Uterus (tissue), 2 donors: ENCODE measurements around the gene TECPR1.

ENCODE experiments used
- POLR2A ChIP-seq, 2 donors: fragments of 450-650 bp; IDR thresholded peaks; one replicate each; pipeline ENCODE4 v1.6.1; 2016; ENCODE audit warnings: antibody characterized with exemption in 2 of 2, mild to moderate bottlenecking in 1 of 2, moderate library complexity in 1 of 2
- TF ChIP-seq, protein P1 (sequence below), 4 experiments: fragments of 200-600 bp in 2 of 4; fragments of 450-650 bp in 2 of 4; sonication (generic) in 2 of 4; IDR thresholded peaks; one replicate each; pipeline ENCODE4 v1.5.1; 2016 to 2019; ENCODE audit warnings: antibody characterized with exemption in 4 of 4, mild to moderate bottlenecking in 2 of 4, moderate library complexity in 1 of 4

- TF ChIP-seq, protein P1, sequence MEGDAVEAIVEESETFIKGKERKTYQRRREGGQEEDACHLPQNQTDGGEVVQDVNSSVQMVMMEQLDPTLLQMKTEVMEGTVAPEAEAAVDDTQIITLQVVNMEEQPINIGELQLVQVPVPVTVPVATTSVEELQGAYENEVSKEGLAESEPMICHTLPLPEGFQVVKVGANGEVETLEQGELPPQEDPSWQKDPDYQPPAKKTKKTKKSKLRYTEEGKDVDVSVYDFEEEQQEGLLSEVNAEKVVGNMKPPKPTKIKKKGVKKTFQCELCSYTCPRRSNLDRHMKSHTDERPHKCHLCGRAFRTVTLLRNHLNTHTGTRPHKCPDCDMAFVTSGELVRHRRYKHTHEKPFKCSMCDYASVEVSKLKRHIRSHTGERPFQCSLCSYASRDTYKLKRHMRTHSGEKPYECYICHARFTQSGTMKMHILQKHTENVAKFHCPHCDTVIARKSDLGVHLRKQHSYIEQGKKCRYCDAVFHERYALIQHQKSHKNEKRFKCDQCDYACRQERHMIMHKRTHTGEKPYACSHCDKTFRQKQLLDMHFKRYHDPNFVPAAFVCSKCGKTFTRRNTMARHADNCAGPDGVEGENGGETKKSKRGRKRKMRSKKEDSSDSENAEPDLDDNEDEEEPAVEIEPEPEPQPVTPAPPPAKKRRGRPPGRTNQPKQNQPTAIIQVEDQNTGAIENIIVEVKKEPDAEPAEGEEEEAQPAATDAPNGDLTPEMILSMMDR (IDR thresholded peaks at IDR 0.05), result no peak
- TF ChIP-seq POLR2A (IDR thresholded peaks at IDR 0.05), result no peak
These were observed 29.4 kb downstream of the TECPR1 start for GRCh38 chr7:98222533-98223195.
